Measurements from ENCODE around the gene SPTBN4. TPM values are rescaled to one million over a fixed set of nuclear protein-coding genes. Genes with fewer than 3 reads are reported as not detected.

Gene SPTBN4
- total and polyA plus RNA-seq, 2 donors (not counting 1 experiment from before 2014, with no cell fraction given) = 0.03 to 0.67 TPM

- peak overlapping the region; percentile 92 for H3K4me3 Mint-ChIP-seq
- ATAC-seq (ENCODE audit: low read depth) (peak; percentile 77), DNase-seq (peak; percentile 77)
- WGBS (ENCODE audit: insufficient coverage) = 2% methylated on average over 46 of the region's 50 CpGs
- H3K9me3 ChIP-seq (ENCODE audit: control extremely low read depth in 1 of 3, control insufficient read depth in 2 of 3, insufficient read depth in 1 of 3, low read length in 2 of 3) = no peaks in the 10 kb centered on the region
- H3K9me3 Mint-ChIP-seq (ENCODE audit: insufficient read depth) = no peaks in the 10 kb centered on the region
- TF ChIP-seq EZH2 (IDR thresholded peaks at IDR 0.05; ENCODE audit: borderline replicate concordance, insufficient read depth, low read depth, low read length, poor library complexity, severe bottlenecking) (no peak), CTCF (IDR thresholded peaks at IDR 0.05) (no peak)
- peak overlapping the region; percentile 62 for H3K9ac ChIP-seq (ENCODE audit: low read length)
- peaks cover 19 to 30% of the 10 kb centered on the region in 2 donors for H3K4me1 ChIP-seq (ENCODE audit: control insufficient read depth in 2 of 2, insufficient read depth in 2 of 2, low read length in 2 of 2)
- no peaks in the 10 kb centered on the region for H3K36me3 ChIP-seq (replicated peaks in 1 of 2; ENCODE audit: control extremely low read depth in 1 of 2, control insufficient read depth in 1 of 2, extremely low read depth in 1 of 2, insufficient read depth in 2 of 2, low read length in 1 of 2)
- H3K27me3 ChIP-seq (replicated peaks in 1 of 4; ENCODE audit: control extremely low read depth in 1 of 4, control insufficient read depth in 3 of 4, insufficient read depth in 4 of 4, low read length in 3 of 4) = no peaks in the 10 kb centered on the region
- peak overlapping the region; percentile 97 for H3K27ac Mint-ChIP-seq
- ChIA-PET POLR2A (interaction anchor here (0.6 to 3.2 kb wide), 4 partner anchors 8 to 11 kb away, joined by 3 to 19 read pairs (median 6); partner anchors contain the start of genes SERTAD1 and SERTAD3), CTCF (interaction anchor here (1.0 to 2.2 kb wide), 5 partner anchors 8 to 32 kb away, joined by 4 to 13 read pairs (median 4); partner anchors contain the start of genes BLVRB and SERTAD1)
- H3K4me2 ChIP-seq (replicated peaks; ENCODE audit: low read depth, low read length, poor library complexity, severe bottlenecking) = peak overlapping the region; percentile 78
- intact Hi-C loops (cut with micrococcal nuclease) = loop anchor here (1.0 kb wide), 1 partner anchor 12 kb away; no protein-coding TSS in a partner anchor
- no peaks in the 10 kb centered on the region for H3K27me3 Mint-ChIP-seq
- peak overlapping the region in 4 of 5 experiments; percentile 36 to 69 (median 52) for H3K4me3 ChIP-seq (ENCODE audit: control extremely low read depth in 1 of 5, extremely low read depth in 1 of 5, insufficient read depth in 1 of 5, low read depth in 2 of 5, low read length in 4 of 5)
- peaks cover 24% of the 10 kb centered on the region for H3K4me1 Mint-ChIP-seq
- peaks cover 5% of the 10 kb centered on the region for H3K79me2 ChIP-seq (ENCODE audit: control insufficient read depth, insufficient read depth, low read length)
- no peaks in the 10 kb centered on the region for H4K20me1 ChIP-seq (ENCODE audit: control insufficient read depth, insufficient read depth, low read length, poor library complexity, severe bottlenecking)
- peak overlapping the region; percentile 71 to 74 for H3K27ac ChIP-seq (ENCODE audit: low read length in 2 of 2)
- peak overlapping the region; percentile 88 for H2AFZ ChIP-seq (ENCODE audit: insufficient read depth, low read depth, low read length, poor library complexity, severe bottlenecking)
These were observed 33.2 kb upstream of the SPTBN4 start for GRCh38 chr19:40433391-40434216.

DNA sequence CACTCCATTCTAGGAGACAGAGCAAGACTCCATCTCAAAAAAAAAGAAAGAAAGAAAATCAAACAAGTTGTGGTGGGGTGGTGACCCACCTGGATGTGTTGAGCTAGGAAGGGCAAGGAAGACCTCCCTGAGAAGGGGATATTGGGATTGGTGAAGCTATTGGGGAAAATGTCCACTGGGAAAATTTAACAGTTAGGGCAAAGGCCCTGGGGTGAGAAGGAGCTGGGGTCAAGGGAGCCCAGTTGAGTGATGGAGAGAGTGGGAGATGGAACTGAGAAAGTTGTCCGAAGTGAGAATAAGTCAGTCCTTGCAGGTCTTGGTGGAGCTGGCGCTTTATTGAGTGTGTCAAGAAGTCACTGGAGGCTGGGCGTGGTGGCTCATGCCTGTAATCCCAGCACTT, 28.5 kb upstream of the SPTBN4 start:
- peaks cover 23% of the 10 kb centered on the region for H4K20me1 ChIP-seq (ENCODE audit: control insufficient read depth, insufficient read depth, low read length, poor library complexity, severe bottlenecking)
- CTCF ChIA-PET = interaction anchor here (1.2 to 2.6 kb wide), 4 partner anchors 9 to 18 kb away, joined by 3 to 11 read pairs (median 5); partner anchors contain the start of gene SERTAD1
- Mint-ChIP-seq H3K4me1 (peaks cover 45% of the 10 kb centered on the region), H3K27ac (peak overlapping the region; percentile 15), H3K9me3 (ENCODE audit: insufficient read depth) (no peaks in the 10 kb centered on the region), H3K27me3 (no peaks in the 10 kb centered on the region), H3K4me3 (no peak overlapping the region)
- H3K4me2 ChIP-seq (replicated peaks; ENCODE audit: low read depth, low read length, poor library complexity, severe bottlenecking) = no peak overlapping the region
- WGBS (ENCODE audit: insufficient coverage) = 100% methylated on average over 2 of the region's 3 CpGs
- ATAC-seq (ENCODE audit: low read depth) (no peak), DNase-seq (no peak)
- peaks cover 26 to 35% of the 10 kb centered on the region in 2 donors for H3K4me1 ChIP-seq (ENCODE audit: control insufficient read depth in 2 of 2, insufficient read depth in 2 of 2, low read length in 2 of 2)
- no peaks in the 10 kb centered on the region for H3K9me3 ChIP-seq (ENCODE audit: control extremely low read depth in 1 of 3, control insufficient read depth in 2 of 3, insufficient read depth in 1 of 3, low read length in 2 of 3)
- no peak overlapping the region for H3K9ac ChIP-seq (ENCODE audit: low read length)
- peaks cover 2 to 16% of the 10 kb centered on the region in 2 experiments for H3K36me3 ChIP-seq (replicated peaks in 1 of 2; ENCODE audit: control extremely low read depth in 1 of 2, control insufficient read depth in 1 of 2, extremely low read depth in 1 of 2, insufficient read depth in 2 of 2, low read length in 1 of 2)
- H2AFZ ChIP-seq (ENCODE audit: insufficient read depth, low read depth, low read length, poor library complexity, severe bottlenecking) = no peak overlapping the region
- TF ChIP-seq CTCF (IDR thresholded peaks at IDR 0.05) = no peak
- H3K27ac ChIP-seq (ENCODE audit: low read length in 2 of 2) = no peak overlapping the region
- no peak overlapping the region for H3K4me3 ChIP-seq (ENCODE audit: control extremely low read depth in 1 of 5, extremely low read depth in 1 of 5, insufficient read depth in 1 of 5, low read depth in 2 of 5, low read length in 4 of 5)
- H3K27me3 ChIP-seq (replicated peaks in 1 of 4; ENCODE audit: control extremely low read depth in 1 of 4, control insufficient read depth in 3 of 4, insufficient read depth in 4 of 4, low read length in 3 of 4) = no peaks in the 10 kb centered on the region
- peaks cover 37% of the 10 kb centered on the region for H3K79me2 ChIP-seq (ENCODE audit: control insufficient read depth, insufficient read depth, low read length)
- intact Hi-C loops (cut with micrococcal nuclease) = no loop called here
- POLR2A ChIA-PET = no interaction called here

All from B cell (primary cell).